GF-D8 (cell line): ENCODE measurements around the gene HDDC3.
"Not testable (repeated sequence)": the region's sequence is repeated elsewhere in the genome, so short reads cannot be mapped to it uniquely, and the experiment has no call there.

Experiments
- DNase-seq: peaks from one replicate; lab custom pipeline; 2025; lab: John Stamatoyannopoulos, UW

HDDC3 gene

DNA sequence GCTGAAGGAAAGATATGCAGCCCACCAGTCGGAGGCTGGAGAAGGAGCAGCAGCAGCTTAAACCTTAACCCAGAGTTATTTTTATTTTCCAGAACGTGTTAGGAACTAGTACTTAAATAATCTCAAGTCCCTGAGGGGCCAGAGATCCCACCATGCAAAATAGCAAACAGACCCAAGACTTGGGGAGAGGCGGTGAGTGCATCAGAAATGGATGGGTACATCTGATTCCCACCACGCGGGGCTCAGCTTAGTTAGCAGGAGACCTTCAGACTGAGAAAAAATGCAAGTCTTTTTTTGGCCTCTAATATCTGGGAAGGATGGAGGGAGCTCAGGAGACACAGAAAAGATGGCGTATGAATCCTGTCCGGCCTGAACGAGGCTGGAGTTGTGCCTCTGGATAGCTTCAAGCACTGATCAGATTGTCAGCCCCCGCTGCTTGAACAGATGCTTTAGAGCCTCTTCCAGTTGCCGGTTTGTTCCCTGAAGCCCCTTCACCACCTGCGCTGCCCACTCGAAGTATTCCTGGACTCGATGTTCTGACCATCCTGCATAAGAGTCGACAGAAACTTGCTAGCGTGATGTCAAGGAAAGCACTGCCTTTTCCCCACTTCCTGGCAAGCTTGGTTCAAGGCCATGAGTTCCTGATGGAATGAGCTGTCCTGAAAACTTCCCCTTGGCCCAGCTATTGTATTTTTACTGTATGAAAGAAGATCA is 1.3 kb downstream of the HDDC3 start:
- DNase-seq: peak; percentile 68

DNA sequence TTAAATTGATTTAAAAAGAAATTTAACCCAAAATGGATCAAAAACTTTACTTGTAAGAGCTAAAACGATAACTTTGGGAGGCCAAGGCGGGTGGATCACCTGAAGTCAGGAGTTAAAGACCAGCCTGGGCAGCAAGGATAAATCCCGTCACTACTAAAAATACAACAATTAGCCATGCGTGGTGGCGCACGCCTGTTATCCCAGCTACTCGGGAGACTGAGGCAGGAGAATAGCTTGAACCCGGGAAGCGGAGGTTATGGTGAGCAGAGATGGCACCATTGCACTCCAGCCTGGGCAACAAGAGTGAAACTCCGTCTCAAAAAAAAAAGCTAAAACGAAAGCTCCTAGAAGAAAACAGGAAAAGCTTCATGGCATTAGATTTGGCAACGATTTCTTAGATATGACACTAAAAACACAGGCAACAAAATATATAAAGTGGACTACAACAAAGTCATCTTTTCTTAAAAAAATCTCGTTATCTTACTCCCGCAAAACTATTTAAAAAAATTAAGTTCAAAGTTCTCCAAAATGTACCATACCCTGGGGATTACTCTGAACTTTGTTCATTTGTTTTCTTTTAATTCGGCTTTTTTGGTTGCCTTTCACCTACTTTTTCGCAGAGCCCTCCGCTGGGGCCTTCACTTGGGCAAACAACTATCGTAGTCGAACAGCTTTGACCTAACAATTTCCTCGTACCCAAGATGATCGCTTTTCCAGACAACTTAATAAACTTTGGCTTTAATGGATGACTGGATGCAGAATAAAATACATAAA is 2.9 kb downstream of the HDDC3 start:
- no peak for DNase-seq

DNA sequence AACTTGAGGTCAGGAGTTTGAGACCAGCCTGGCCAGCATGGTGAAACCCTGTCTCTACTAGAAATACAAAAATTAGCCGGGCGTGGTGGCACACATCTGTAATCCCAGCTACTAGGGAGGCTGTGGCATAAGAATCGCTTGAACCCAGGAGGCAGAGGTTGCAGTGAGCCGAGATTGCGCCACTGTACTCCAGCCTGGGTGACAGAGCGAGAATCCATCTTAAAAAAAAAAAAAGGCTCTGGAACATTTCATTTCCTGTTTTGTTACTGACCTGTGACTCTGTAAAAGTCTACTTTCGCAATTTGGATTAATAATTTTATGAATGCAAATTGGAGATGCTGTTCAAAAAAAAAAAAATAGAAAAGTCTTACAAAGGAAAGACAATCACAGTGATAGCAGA is 4.2 kb downstream of the HDDC3 start:
- not testable (repeated sequence) for DNase-seq

DNA sequence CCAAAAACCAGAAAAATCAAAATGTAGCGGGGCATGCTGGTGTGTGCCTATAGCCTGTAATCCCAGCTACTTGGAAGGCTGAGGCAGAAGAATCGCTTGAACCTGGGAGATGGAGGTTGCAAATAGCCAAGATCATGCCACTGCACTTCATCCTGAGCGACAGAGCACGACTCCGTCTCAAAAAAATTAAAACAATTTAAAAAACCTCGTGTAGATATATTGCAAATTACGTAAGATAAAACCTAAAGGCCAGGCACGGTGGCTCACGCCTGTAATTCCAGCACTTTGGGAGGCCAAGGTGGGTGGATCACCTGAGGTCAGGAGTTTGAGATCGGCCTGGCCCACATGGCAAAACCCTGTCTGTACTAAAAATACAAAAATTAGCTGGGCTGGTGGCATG is 5.6 kb downstream of the HDDC3 start:
- DNase-seq: not testable (repeated sequence)

DNA sequence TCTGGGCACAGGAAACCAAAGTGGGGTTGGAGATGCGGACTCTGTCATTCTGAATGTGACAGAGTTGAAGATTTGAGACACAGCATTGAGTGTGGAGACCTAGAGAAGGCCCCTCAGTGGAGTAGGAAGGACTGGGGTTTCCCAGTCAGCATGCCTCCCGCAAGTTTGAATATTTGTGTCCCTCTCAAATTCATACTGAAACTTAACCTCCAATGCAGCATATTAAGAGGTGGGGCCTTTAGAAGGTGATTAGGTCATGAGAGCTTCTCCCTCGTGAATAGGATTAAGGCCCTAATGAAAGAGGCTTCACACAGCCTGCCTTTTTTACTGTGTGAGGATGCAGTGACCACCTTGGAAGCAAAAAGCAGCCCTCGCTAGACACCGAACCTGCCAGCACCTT is 8.0 kb downstream of the HDDC3 start:
- no peak for DNase-seq

- not testable (repeated sequence) for DNase-seq
Observed at GRCh38 chr15:90922712-90923322, 9.5 kb downstream of the HDDC3 start.

DNA sequence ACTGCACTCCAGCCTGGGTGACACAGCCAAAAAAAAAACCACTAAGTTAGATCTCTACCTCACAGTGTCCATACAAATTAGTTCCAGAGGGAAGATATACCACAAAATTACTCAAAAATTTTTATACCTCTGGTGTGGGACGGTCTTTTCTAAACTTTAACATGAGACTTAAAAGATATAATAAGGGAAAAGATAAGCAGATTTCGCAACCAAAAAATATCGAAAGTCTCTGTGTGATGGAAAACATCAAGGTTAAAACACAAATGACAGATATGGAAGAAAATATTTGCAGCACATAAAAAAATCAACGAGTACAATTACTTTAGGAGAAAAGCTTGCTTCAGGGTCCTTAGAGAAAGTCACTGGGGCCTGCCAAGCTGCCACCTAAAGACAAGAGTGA is 10.5 kb downstream of the HDDC3 start:
- no peak for DNase-seq

- no peak for DNase-seq
Observed at GRCh38 chr15:90918835-90919234, 13.5 kb downstream of the HDDC3 start.

GRCh38 chr15:90918034-90918788 is 14.1 kb downstream of the HDDC3 start:
- no peak for DNase-seq

- DNase-seq: no peak
Observed at GRCh38 chr15:90917569-90917968, 14.8 kb downstream of the HDDC3 start.

DNA sequence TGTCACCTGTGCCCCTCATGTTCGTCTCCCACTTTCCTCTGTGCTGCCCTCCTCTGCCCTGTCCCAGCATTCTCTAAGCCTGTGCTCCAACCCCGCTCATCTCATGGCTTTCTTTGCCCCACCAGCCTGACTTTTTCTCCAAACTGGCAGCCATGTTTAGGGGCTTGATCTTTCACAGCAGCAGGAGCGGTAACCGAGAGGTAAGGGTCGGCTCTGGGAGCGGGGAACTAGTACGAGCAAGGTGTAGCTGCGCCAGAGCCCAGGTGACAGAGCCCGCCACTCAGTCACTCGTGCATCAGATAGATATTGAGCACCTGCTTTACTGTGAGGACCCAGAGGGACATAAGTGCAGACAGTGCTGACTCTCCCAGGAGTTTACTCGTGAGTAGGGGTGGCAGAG is 15.9 kb downstream of the HDDC3 start:
- DNase-seq: no peak

DNA sequence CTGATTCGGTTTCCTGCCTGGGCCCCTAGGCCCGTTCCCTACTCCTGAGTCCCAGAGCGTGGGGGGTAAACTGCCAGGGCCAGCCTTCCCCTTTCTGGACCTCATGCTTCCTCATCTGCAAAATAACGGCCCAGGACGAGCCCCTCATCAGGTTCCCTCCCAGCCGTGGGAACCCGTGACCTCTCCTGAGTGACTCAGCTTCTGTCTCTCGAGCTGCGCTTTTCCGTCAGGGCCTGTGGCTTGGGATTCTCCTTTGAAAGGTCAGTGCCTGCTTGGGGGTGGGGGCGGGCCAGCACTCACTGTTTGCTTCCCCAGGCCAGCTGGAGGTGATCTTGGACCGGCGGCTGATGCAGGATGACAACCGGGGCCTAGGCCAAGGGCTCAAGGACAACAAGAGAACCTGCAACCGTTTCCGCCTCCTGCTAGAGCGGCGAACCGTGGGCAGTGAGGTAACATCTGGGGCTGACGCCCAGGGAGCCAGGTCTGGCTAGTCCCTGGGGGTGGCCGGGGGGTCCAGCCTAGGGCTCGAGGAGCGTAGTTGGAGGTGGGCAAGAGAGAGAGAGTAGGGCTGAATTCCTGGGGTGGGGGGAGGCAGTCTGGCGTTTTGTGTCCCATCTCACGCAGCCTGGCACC is 16.4 kb downstream of the HDDC3 start:
- peak; percentile 47 for DNase-seq

GRCh38 chr15:90915216-90915807 is 17.0 kb downstream of the HDDC3 start:
- no peak for DNase-seq

GRCh38 chr15:90914305-90915080 is 17.9 kb downstream of the HDDC3 start:
- no peak for DNase-seq

- no peak for DNase-seq
Observed at GRCh38 chr15:90913398-90913944, 18.9 kb downstream of the HDDC3 start.

DNA sequence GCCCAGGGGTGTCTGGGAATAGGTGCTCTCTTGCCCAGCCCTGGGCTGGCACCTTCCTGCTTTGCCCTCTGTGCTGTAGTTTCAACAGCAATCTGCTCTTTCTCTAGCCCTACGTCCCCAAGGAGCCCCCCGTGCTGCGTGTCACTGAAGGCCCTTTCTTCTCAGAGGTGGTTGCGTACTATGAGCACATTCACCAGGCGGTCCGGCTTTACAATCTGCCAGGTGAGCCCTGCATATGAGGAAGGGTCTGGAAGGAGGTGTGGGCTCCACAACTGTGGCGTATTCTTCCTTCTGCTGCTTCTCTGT is 19.6 kb downstream of the HDDC3 start:
- no peak for DNase-seq

DNA sequence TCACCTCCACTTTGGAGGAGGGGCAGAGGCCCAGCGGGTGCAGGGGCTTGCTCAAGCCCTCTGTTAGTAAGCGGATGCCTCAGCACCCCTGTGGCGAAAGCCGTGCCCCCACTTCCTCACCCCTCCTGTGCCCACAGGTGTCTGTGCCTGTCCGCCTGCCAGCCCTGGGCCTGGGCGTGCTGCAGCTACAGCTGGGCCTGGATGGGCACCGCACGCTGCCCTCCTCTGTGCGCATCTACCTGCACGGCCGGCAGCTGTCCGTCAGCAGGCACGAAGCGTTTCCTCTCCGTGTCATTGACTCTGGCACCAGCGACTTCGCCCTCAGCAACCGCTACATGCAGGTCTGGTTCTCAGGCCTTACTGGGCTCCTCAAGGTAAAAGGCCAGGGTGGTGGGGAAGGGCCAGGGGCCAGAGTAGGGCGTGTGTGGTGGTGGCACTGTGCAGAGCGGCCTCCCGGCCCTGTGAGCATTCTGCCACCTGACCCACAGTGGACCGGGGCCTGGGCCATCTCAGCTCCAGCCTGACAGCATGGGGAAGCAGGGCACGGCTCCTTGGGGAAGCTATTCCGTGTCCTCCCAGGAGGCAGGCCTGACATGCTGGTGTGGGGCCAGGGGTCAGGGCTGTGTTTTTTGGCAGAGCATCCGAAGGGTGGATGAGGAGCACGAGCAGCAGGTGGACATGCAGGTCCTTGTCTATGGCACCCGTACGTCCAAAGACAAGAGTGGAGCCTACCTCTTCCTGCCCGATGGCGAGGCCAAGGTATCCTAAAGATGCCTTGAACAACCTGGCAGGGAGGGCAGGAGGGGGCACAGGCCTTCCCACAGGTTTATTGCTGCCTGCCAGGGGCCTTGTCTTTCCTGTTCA is 20.2 kb downstream of the HDDC3 start:
- DNase-seq: no peak

DNA sequence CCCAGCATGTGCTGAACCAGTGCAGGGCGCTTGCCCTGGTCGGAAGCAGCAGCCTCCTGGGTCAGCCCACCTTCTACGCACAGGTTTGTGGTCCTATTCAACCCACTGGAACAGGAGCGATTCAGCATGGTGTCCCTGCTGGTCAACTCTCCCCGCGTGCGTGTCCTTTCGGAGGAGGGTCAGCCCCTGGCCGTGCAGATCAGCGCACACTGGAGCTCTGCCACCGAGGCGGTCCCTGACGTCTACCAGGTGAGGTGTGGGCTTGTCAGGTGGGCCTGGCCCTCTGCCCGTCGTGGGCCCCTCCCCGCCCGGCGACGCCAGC is 21.1 kb downstream of the HDDC3 start:
- DNase-seq: no peak

- DNase-seq: no peak
Observed at GRCh38 chr15:90910441-90911301, 21.7 kb downstream of the HDDC3 start.
